ENCODE data around the gene TSPO2.

TSPO2 gene

DNA sequence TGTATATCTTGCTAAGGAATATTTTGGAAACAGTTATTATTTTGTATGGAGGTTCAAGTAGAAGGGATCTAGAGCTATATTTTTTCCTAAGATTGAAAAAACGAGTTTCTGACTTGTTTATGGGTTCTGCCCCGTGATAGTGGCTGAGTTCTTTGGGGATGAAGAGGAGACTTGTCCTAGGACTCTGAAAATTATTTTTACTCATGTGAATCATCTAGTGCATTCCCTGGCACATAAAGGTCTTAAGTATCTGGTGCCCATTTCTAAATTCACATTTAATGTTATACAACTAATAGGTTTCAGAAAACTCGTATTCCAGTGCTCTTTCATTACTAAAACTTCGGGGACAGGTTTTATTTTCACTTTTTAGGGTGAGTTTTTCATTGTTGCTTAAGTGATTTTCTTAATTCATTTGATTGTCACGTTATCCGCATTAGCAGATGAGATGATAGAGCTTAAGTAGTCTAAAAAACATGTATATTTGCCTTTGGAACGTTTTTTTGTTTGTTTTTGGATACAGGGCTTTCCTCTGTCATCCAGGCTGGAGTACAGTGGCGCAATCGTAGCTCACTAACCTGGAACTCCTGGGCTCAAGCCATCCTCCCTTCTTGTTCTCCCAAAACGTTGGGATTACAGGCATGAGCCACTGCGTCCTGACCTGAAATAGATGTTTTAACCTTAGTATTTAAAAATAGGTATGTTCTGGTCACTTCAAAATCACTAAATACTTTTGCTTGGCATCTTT, 32.6 kb downstream of the TSPO2 start:
- H3K9ac ChIP-seq (ENCODE audit: low read length), result peak overlapping the region; percentile 97; the same call in 1 of the 2 replicates
- H4K20me1 ChIP-seq (ENCODE audit: insufficient read depth, low read length), result 0 out of 2 replicates have a peak, but pooled peaks cover 2% of the 10 kb centered on the region
- H3K27ac ChIP-seq (ENCODE audit: low read depth, low read length, poor library complexity, severe bottlenecking), result peak overlapping the region; percentile 91
- peaks cover 67% of the 10 kb centered on the region for H3K79me2 ChIP-seq (ENCODE audit: insufficient read depth, low read length)
- peak overlapping the region; percentile 90 for H3K4me2 ChIP-seq (ENCODE audit: low read length)
- H3K4me3 ChIP-seq (ENCODE audit: low read depth, low read length, poor library complexity, severe bottlenecking), result peak overlapping the region; percentile 97
- peaks cover 70% of the 10 kb centered on the region for H3K4me1 ChIP-seq (ENCODE audit: insufficient read depth, low read length, severe bottlenecking)
- no peaks in the 10 kb centered on the region for H3F3A ChIP-seq (ENCODE audit: insufficient read depth, low read length)
- TF ChIP-seq, protein P1, sequence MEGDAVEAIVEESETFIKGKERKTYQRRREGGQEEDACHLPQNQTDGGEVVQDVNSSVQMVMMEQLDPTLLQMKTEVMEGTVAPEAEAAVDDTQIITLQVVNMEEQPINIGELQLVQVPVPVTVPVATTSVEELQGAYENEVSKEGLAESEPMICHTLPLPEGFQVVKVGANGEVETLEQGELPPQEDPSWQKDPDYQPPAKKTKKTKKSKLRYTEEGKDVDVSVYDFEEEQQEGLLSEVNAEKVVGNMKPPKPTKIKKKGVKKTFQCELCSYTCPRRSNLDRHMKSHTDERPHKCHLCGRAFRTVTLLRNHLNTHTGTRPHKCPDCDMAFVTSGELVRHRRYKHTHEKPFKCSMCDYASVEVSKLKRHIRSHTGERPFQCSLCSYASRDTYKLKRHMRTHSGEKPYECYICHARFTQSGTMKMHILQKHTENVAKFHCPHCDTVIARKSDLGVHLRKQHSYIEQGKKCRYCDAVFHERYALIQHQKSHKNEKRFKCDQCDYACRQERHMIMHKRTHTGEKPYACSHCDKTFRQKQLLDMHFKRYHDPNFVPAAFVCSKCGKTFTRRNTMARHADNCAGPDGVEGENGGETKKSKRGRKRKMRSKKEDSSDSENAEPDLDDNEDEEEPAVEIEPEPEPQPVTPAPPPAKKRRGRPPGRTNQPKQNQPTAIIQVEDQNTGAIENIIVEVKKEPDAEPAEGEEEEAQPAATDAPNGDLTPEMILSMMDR (IDR thresholded peaks at IDR 0.05; ENCODE audit: low read length), result no peak
- no peak for TF ChIP-seq EZH2 (IDR thresholded peaks at IDR 0.05; ENCODE audit: borderline replicate concordance, low read length)
- H3K36me3 ChIP-seq (ENCODE audit: insufficient read depth, low read length), result peaks cover 24% of the 10 kb centered on the region
- H3K9me3 ChIP-seq (ENCODE audit: low read length), result no peaks in the 10 kb centered on the region
- no peak overlapping the region for H2AFZ ChIP-seq (ENCODE audit: low read length)
- H3K9me2 ChIP-seq (ENCODE audit: low read depth, low read length), result no peaks in the 10 kb centered on the region
- no peaks in the 10 kb centered on the region for H3K27me3 ChIP-seq (ENCODE audit: insufficient read depth, low read length)

DNA sequence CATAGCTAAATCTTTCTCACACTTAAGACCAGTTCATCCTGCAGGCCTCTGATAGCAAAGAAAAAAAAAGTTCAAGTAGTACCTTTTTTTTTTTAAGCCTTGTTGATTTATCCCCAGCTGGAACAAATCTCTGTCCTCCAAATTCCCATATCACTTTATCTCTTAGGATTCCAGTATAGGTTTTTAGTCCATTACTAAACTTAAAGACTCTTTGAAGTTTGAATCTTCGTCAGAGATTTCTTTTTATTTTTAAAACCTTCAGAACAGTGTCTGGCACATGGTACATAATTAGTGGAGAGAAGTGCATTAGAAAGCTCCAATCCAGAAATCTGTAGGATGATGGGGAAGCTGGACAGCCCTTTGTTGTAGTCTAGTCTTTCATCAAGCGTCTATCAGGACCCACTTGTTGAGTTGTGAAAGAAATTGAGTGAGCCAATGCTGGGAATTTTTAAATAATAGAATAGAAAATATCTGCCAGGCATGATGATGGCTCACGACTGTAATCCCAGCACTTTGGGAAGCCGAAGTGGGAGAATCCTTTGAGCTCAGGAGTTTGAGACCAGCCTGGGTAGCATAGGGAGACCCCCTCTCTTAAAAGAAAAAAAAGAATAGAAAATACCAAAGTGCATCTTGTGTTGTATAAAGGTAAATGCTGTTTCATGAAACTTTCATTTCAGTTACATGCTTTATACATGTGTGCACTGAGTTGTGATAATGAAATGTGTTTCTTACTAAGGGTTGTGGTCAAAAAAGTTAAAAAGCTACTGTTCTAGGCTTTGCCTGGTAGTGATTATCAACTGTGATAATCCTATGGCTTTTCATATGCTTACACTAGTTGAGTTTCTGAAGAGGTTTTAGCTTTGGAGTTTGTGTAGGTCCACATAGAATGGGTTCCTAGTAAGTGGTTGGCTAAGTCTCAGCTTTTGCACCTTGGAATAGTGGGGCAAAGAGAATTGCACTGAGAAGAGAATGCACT, 33.7 kb downstream of the TSPO2 start:
- H3K27me3 ChIP-seq (ENCODE audit: insufficient read depth, low read length), result no peaks in the 10 kb centered on the region
- peaks cover 71% of the 10 kb centered on the region for H3K79me2 ChIP-seq (ENCODE audit: insufficient read depth, low read length)
- H3K4me3 ChIP-seq (ENCODE audit: low read depth, low read length, poor library complexity, severe bottlenecking), result peak overlapping the region; percentile 97
- peaks cover 29% of the 10 kb centered on the region for H3K36me3 ChIP-seq (ENCODE audit: insufficient read depth, low read length)
- peak overlapping the region; percentile 91 for H3K27ac ChIP-seq (ENCODE audit: low read depth, low read length, poor library complexity, severe bottlenecking)
- peak overlapping the region; percentile 90; the same call in 1 of the 2 replicates for H3K4me2 ChIP-seq (ENCODE audit: low read length)
- no peak overlapping the region; the same call in 1 of the 2 replicates for H3K9ac ChIP-seq (ENCODE audit: low read length)
- H3K9me2 ChIP-seq (ENCODE audit: low read depth, low read length), result no peaks in the 10 kb centered on the region
- H3K4me1 ChIP-seq (ENCODE audit: insufficient read depth, low read length, severe bottlenecking), result peaks cover 71% of the 10 kb centered on the region
- TF ChIP-seq, protein P1 (IDR thresholded peaks at IDR 0.05; ENCODE audit: low read length), result no peak
- TF ChIP-seq EZH2 (IDR thresholded peaks at IDR 0.05; ENCODE audit: borderline replicate concordance, low read length), result no peak
- H4K20me1 ChIP-seq (ENCODE audit: insufficient read depth, low read length), result 0 out of 2 replicates have a peak, but pooled peaks cover 2% of the 10 kb centered on the region
- H3K9me3 ChIP-seq (ENCODE audit: low read length), result no peaks in the 10 kb centered on the region
- no peaks in the 10 kb centered on the region for H3F3A ChIP-seq (ENCODE audit: insufficient read depth, low read length)
- H2AFZ ChIP-seq (ENCODE audit: low read length), result no peak overlapping the region

DNA sequence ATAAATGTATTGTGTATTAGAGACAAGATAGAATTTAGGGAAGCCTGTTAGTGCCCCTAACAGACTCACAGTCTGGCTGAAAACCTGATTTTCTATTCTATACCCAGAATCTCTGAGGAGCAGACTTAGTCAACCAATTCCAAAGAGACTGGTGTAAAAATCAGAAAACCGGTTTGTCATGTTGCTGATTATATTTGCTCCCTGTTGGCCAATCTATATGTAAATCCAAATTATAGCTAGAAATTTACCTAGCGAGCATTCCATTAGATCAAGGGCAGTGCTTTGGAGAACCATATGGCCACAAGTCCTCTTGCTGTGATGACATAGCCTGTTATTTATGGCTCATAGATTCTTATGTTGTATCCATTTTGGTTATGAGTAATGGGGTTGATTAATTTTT, 35.3 kb downstream of the TSPO2 start:
- no peak overlapping the region for H3K9ac ChIP-seq (ENCODE audit: low read length)
- H4K20me1 ChIP-seq (ENCODE audit: insufficient read depth, low read length), result 0 out of 2 replicates have a peak, but pooled peaks cover 2% of the 10 kb centered on the region
- no peaks in the 10 kb centered on the region for H3K27me3 ChIP-seq (ENCODE audit: insufficient read depth, low read length)
- no peak overlapping the region for H2AFZ ChIP-seq (ENCODE audit: low read length)
- TF ChIP-seq, protein P1 (IDR thresholded peaks at IDR 0.05; ENCODE audit: low read length), result no peak
- TF ChIP-seq EZH2 (IDR thresholded peaks at IDR 0.05; ENCODE audit: borderline replicate concordance, low read length), result no peak
- H3K9me3 ChIP-seq (ENCODE audit: low read length), result no peaks in the 10 kb centered on the region
- H3K4me1 ChIP-seq (ENCODE audit: insufficient read depth, low read length, severe bottlenecking), result peaks cover 65% of the 10 kb centered on the region
- H3K79me2 ChIP-seq (ENCODE audit: insufficient read depth, low read length), result peaks cover 71% of the 10 kb centered on the region
- H3K27ac ChIP-seq (ENCODE audit: low read depth, low read length, poor library complexity, severe bottlenecking), result no peak overlapping the region
- H3K4me3 ChIP-seq (ENCODE audit: low read depth, low read length, poor library complexity, severe bottlenecking), result no peak overlapping the region
- peaks cover 44% of the 10 kb centered on the region for H3K36me3 ChIP-seq (ENCODE audit: insufficient read depth, low read length)
- H3F3A ChIP-seq (ENCODE audit: insufficient read depth, low read length), result no peaks in the 10 kb centered on the region
- no peaks in the 10 kb centered on the region for H3K9me2 ChIP-seq (ENCODE audit: low read depth, low read length)
- no peak overlapping the region for H3K4me2 ChIP-seq (ENCODE audit: low read length)
